ENCODE results near the gene GDA. TPM values are rescaled to one million over a fixed set of nuclear protein-coding genes. Genes with fewer than 3 reads are reported as not detected.

GDA gene
- total and polyA plus RNA-seq, 2 of the 4 experiments (the other 2 are of a cell fraction), result not detected

DNA sequence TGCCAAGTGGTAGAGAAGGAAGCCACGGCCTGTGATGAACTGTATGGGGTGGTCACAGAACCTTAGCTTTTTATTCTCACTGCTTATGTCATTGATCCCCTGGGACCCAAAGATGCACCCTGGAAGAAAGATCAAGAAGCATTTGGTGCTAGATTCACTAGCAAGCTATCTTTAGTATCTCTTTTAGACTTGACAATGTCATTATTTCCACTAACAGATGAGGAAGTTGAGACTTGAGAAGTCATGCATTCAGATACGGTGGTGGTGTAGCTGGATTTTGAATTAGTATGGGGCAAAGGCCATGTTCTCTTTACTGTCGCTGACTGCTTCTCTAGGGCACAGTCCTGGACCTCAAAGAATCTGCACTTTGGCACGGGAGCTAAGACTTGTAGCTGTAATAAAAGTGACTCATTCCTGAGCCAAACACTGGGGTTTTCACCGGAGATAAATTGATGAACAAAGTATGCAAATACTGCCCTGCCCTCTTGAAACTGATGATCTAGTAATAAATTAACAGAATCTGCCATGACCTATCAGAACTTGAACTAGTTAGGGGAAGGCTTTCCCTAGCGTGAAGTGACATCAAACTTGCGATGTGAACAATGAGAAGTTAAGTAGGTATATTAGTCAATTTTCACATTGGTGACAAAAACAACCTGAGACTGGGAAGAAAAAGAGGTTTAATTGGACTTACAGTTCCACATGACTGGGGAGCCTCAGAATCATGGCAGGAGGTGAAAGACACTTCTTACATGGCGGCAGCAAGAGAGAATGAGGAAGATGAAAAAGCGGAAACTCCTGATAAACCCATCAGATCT, 5.4 kb downstream of the GDA start:
- dilution Hi-C loops (cut with HindIII; ENCODE audit: low sequenced_read_pairs, unreplicated experiment), result no loop called here
- no TSS peak for BruUV-seq (replicated peaks)
- H3K4me3 ChIP-seq (ENCODE audit: insufficient read depth, low read depth, low read length), result no peak overlapping the region
- TF ChIP-seq CHD1 (IDR thresholded peaks at IDR 0.05; ENCODE audit: low read depth, low read length), result no peak
- no peak for TF ChIP-seq RFX5 (IDR thresholded peaks at IDR 0.05; ENCODE audit: low read depth, low read length)
- TF ChIP-seq, protein P1, sequence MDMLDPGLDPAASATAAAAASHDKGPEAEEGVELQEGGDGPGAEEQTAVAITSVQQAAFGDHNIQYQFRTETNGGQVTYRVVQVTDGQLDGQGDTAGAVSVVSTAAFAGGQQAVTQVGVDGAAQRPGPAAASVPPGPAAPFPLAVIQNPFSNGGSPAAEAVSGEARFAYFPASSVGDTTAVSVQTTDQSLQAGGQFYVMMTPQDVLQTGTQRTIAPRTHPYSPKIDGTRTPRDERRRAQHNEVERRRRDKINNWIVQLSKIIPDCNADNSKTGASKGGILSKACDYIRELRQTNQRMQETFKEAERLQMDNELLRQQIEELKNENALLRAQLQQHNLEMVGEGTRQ (IDR thresholded peaks at IDR 0.05; ENCODE audit: low read depth, low read length), result no peak
- no peak for TF ChIP-seq POLR2A (IDR thresholded peaks at IDR 0.05; ENCODE audit: low read depth, low read length)
- no peak for TF ChIP-seq MXI1 (IDR thresholded peaks at IDR 0.05; ENCODE audit: borderline replicate concordance, low read depth, low read length)
- TF ChIP-seq NFE2L2 (IDR thresholded peaks at IDR 0.05; ENCODE audit: low read depth, low read length), result no peak
- TF ChIP-seq, protein P2, sequence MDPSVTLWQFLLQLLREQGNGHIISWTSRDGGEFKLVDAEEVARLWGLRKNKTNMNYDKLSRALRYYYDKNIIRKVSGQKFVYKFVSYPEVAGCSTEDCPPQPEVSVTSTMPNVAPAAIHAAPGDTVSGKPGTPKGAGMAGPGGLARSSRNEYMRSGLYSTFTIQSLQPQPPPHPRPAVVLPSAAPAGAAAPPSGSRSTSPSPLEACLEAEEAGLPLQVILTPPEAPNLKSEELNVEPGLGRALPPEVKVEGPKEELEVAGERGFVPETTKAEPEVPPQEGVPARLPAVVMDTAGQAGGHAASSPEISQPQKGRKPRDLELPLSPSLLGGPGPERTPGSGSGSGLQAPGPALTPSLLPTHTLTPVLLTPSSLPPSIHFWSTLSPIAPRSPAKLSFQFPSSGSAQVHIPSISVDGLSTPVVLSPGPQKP (IDR thresholded peaks at IDR 0.05; ENCODE audit: borderline replicate concordance, low read depth, low read length), result no peak
- TF ChIP-seq CEBPB (IDR thresholded peaks at IDR 0.05; ENCODE audit: low read depth, low read length), result no peak
- TF ChIP-seq MAZ (IDR thresholded peaks at IDR 0.05; ENCODE audit: borderline replicate concordance, low read depth, low read length), result no peak
- no peak for TF ChIP-seq SMC3 (IDR thresholded peaks at IDR 0.05; ENCODE audit: low read depth, low read length)
- TF ChIP-seq, protein P3, sequence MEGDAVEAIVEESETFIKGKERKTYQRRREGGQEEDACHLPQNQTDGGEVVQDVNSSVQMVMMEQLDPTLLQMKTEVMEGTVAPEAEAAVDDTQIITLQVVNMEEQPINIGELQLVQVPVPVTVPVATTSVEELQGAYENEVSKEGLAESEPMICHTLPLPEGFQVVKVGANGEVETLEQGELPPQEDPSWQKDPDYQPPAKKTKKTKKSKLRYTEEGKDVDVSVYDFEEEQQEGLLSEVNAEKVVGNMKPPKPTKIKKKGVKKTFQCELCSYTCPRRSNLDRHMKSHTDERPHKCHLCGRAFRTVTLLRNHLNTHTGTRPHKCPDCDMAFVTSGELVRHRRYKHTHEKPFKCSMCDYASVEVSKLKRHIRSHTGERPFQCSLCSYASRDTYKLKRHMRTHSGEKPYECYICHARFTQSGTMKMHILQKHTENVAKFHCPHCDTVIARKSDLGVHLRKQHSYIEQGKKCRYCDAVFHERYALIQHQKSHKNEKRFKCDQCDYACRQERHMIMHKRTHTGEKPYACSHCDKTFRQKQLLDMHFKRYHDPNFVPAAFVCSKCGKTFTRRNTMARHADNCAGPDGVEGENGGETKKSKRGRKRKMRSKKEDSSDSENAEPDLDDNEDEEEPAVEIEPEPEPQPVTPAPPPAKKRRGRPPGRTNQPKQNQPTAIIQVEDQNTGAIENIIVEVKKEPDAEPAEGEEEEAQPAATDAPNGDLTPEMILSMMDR (conservative IDR thresholded peaks at IDR 0.05; ENCODE audit: low read depth, low read length), result no peak
- TF ChIP-seq MAFK (IDR thresholded peaks at IDR 0.05; ENCODE audit: low read depth, low read length), result no peak
- no peak for TF ChIP-seq RCOR1 (IDR thresholded peaks at IDR 0.05; ENCODE audit: insufficient replicate concordance, low read length)
- no peak for TF ChIP-seq FOS (IDR thresholded peaks at IDR 0.05; ENCODE audit: low read depth, low read length)
- no peak for TF ChIP-seq BHLHE40 (IDR thresholded peaks at IDR 0.05; ENCODE audit: low read depth, low read length)

More for the DNA sequence above, 5.4 kb downstream of the GDA start:
- no peak overlapping the region for H2BK5ac ChIP-seq (ENCODE audit: low read depth, low read length, poor library complexity, severe bottlenecking)
- WGBS, 2 experiments (ENCODE audit: extremely low coverage in 2 of 2, insufficient read length in 1 of 2), result 57% methylated on average over 1 of the region's 9 CpGs; no CpG with 5 or more reads in 1 of the 2 experiments
- H3K56ac ChIP-seq (ENCODE audit: extremely low read depth, insufficient read depth, low read length), result no peak overlapping the region
- H4K5ac ChIP-seq (ENCODE audit: low read depth, low read length), result no peak overlapping the region
- no peaks in the 10 kb centered on the region for H3K9me3 ChIP-seq (ENCODE audit: control insufficient read depth, insufficient read depth, low read length)
- DNase-seq (no peak), ATAC-seq (ENCODE audit: low read depth) (no peak)
- H3K18ac ChIP-seq (ENCODE audit: low read depth, low read length), result no peak overlapping the region
- ChIA-PET POLR2A (ENCODE audit: unreplicated experiment) (no interaction called here), CTCF (interaction anchor here (0.5 to 0.6 kb wide), 2 partner anchors 11 to 817 kb away, joined by 3 read pairs; no protein-coding TSS in a partner anchor)
- no peak overlapping the region for H3K9ac ChIP-seq (ENCODE audit: low read depth, low read length)
- H3K9me1 ChIP-seq (ENCODE audit: insufficient read depth, low read length), result no peaks in the 10 kb centered on the region
- no peak overlapping the region for H2AK5ac ChIP-seq (ENCODE audit: low read depth, low read length)
- no peak overlapping the region for H2AFZ ChIP-seq (replicated peaks; ENCODE audit: low read length, poor library complexity)
- H4K8ac ChIP-seq (ENCODE audit: low read depth in 2 of 2, low read length in 2 of 2), result no peak overlapping the region
- no peak overlapping the region for H2BK15ac ChIP-seq (ENCODE audit: low read depth, low read length)
- no peak overlapping the region for H3K27ac ChIP-seq (ENCODE audit: insufficient read depth, low read length)
- peaks cover 3% of the 10 kb centered on the region; the same call in 1 of the 2 replicates for H3K27me3 ChIP-seq (ENCODE audit: control insufficient read depth, insufficient read depth, low read length)
- H2AK9ac ChIP-seq (replicated peaks; ENCODE audit: low read depth, low read length, poor library complexity), result no peak overlapping the region
- no peak overlapping the region for H3K4me2 ChIP-seq (ENCODE audit: low read depth, low read length)
- no peak overlapping the region for H3K14ac ChIP-seq (replicated peaks; ENCODE audit: low read depth, low read length)
- H3K36me3 ChIP-seq (ENCODE audit: control insufficient read depth, insufficient read depth, low read length), result no peaks in the 10 kb centered on the region
- no peaks in the 10 kb centered on the region for H3K79me1 ChIP-seq (ENCODE audit: low read depth in 1 of 2, low read length in 2 of 2)
- no peaks in the 10 kb centered on the region for H3K4me1 ChIP-seq (ENCODE audit: control insufficient read depth, insufficient read depth, low read length)
- H4K91ac ChIP-seq (ENCODE audit: insufficient read depth, low read depth, low read length), result no peak overlapping the region
- no peak overlapping the region for H2BK20ac ChIP-seq (ENCODE audit: low read depth, low read length)
- H3K4ac ChIP-seq (ENCODE audit: low read depth, low read length), result no peak overlapping the region
- H2BK120ac ChIP-seq (ENCODE audit: low read depth, low read length), result no peak overlapping the region
- intact Hi-C loops (cut with micrococcal nuclease), result no loop called here
- in situ Hi-C loops (cut with MboI; ENCODE audit: low sequenced_read_pairs), result no loop called here
- no peaks in the 10 kb centered on the region for H4K20me1 ChIP-seq (ENCODE audit: insufficient read depth, low read length)
- no peak overlapping the region for H3K23ac ChIP-seq (ENCODE audit: low read depth, low read length)
